SU-DHL-6 (cell line): ENCODE results near the gene CTNNBL1.

Source experiments
- H2AFZ ChIP-seq: fragments of 200-600 bp; sonication (generic); 2 replicates; pipeline ENCODE4 v1.6.1; 2014; ENCODE audit warnings: low read depth, mild to moderate bottlenecking, moderate library complexity, mixed read lengths, antibody characterized with exemption, low read length; ENCODE audit not compliant: severe bottlenecking
- H3F3A ChIP-seq: fragments of 200-600 bp; shearing (Covaris generic); 2 replicates; pipeline ENCODE4 v1.6.0; 2016; ENCODE audit warnings: antibody characterized with exemption, mild to moderate bottlenecking; ENCODE audit not compliant: insufficient read depth
- H3K27ac ChIP-seq: fragments of 200-600 bp; sonication (generic); 2 replicates; pipeline ENCODE4 v1.5.1; 2016; ENCODE audit warnings: low read depth, mild to moderate bottlenecking, low read length, moderate library complexity, mixed read lengths
- H3K27me3 ChIP-seq: fragments of 200-600 bp; sonication (generic), shearing (Covaris generic); 2 replicates; pipeline ENCODE4 v1.6.0; 2014; ENCODE audit warnings: mild to moderate bottlenecking, low read length
- H3K36me3 ChIP-seq: fragments of 200-600 bp; sonication (generic); 2 replicates; pipeline ENCODE4 v1.6.1; 2014; ENCODE audit warnings: mild to moderate bottlenecking, low read length, mixed read lengths
- H3K4me2 ChIP-seq: fragments of 300-600, 200-600 bp; shearing (Covaris generic), sonication (generic); 2 replicates; pipeline ENCODE4 v1.6.0; 2014; ENCODE audit warnings: low read length, low read depth, mild to moderate bottlenecking; ENCODE audit not compliant: poor library complexity, severe bottlenecking
- H3K4me3 ChIP-seq: fragments of 200-600 bp; sonication (generic); 2 replicates; pipeline ENCODE4 v1.5.1; 2014; ENCODE audit warnings: antibody characterized with exemption, low read length, mild to moderate bottlenecking, mixed read lengths; ENCODE audit not compliant: insufficient read depth, poor library complexity, severe bottlenecking
- H3K79me2 ChIP-seq: fragments of 200-600 bp; sonication (generic); 2 replicates; pipeline ENCODE4 v1.6.1; 2014; ENCODE audit warnings: mild to moderate bottlenecking, low read length, moderate library complexity; ENCODE audit not compliant: insufficient read depth
- H3K9ac ChIP-seq: fragments of 200-600 bp; sonication (generic); 2 replicates; pipeline ENCODE4 v1.7.0; 2014; ENCODE audit warnings: mild to moderate bottlenecking, low read length
- H3K9me2 ChIP-seq: fragments of 200-600 bp; sonication (generic); replicated peaks from 2 replicates; pipeline ENCODE4 v1.6.1; 2014; ENCODE audit warnings: low read length; ENCODE audit not compliant: insufficient read depth
- H3K9me3 ChIP-seq: fragments of 200-600 bp; sonication (generic); 2 replicates; pipeline ENCODE4 v1.6.1; 2014; ENCODE audit warnings: low read length, mixed read lengths; ENCODE audit not compliant: insufficient read depth
- H4K20me1 ChIP-seq: fragments of 200-600 bp; sonication (generic); 2 replicates; pipeline ENCODE4 v1.6.1; 2014; ENCODE audit warnings: low read depth, mild to moderate bottlenecking, antibody characterized with exemption, low read length, moderate library complexity, mixed read lengths
- EZH2phosphoT487 ChIP-seq: fragments of 200-600 bp; sonication (generic), shearing (Covaris generic); conservative IDR thresholded peaks from 2 replicates; pipeline ENCODE4 v1.6.1; 2018; ENCODE audit warnings: mild to moderate bottlenecking, antibody characterized with exemption, low read length, moderate library complexity, mixed read lengths
- TF ChIP-seq, protein P1 (sequence below): fragments of 200-600 bp; sonication (generic); IDR thresholded peaks from one replicate; pipeline ENCODE4 v1.5.1; 2017; ENCODE audit warnings: antibody characterized with exemption, mild to moderate bottlenecking, low read length, moderate library complexity; ENCODE audit not compliant: insufficient read depth, poor library complexity, severe bottlenecking

Gene CTNNBL1

DNA sequence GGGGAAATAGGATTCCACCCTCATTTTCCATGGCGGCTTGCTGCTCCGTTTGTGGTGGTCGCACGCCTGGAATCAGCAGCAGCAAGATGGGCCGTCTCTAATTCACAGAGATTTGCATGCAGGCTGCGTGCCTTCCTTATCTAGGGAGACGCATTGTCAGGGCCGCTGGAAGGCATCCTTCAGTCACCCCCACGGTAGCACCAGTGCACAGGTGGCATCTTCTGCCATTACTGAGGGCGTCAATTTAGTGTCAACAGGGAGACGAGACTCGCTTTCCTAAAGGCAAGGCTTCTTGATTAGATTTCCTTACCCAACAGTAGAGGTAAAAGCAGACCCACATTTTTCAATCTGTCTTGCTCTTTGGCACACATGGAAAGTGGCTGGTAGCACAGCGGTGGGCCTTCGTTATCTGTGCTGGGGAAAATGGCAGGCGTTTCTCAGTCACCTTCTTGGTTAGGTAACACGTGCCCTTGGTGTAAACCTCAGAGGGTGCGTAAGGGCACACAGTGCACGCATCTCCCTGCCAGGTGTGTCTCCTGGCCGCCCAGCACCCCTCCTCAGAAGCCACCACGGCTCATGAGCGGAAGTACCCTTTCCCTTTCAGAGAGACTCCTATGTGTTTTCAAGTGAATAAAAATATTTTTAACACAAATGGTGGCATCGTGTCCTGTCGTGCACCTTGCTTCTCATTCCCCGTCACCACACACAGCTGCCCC, 181.8 kb downstream of the CTNNBL1 start:
- Histone ChIP-seq H3K27ac (no peak overlapping the region), H3K9me2 (no peaks in the 10 kb centered on the region), H3K4me2 (no peak overlapping the region), H3K9ac (no peak overlapping the region), H3K4me3 (no peak overlapping the region), H3K36me3 (no peaks in the 10 kb centered on the region), H3K9me3 (no peaks in the 10 kb centered on the region), H3K79me2 (no peaks in the 10 kb centered on the region), H3K27me3 (no peaks in the 10 kb centered on the region), H2AFZ (no peak overlapping the region), H4K20me1 (no peaks in the 10 kb centered on the region), H3F3A (no peaks in the 10 kb centered on the region)
- no peak for TF ChIP-seq EZH2phosphoT487
- TF ChIP-seq, protein P1, sequence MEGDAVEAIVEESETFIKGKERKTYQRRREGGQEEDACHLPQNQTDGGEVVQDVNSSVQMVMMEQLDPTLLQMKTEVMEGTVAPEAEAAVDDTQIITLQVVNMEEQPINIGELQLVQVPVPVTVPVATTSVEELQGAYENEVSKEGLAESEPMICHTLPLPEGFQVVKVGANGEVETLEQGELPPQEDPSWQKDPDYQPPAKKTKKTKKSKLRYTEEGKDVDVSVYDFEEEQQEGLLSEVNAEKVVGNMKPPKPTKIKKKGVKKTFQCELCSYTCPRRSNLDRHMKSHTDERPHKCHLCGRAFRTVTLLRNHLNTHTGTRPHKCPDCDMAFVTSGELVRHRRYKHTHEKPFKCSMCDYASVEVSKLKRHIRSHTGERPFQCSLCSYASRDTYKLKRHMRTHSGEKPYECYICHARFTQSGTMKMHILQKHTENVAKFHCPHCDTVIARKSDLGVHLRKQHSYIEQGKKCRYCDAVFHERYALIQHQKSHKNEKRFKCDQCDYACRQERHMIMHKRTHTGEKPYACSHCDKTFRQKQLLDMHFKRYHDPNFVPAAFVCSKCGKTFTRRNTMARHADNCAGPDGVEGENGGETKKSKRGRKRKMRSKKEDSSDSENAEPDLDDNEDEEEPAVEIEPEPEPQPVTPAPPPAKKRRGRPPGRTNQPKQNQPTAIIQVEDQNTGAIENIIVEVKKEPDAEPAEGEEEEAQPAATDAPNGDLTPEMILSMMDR, result no peak

DNA sequence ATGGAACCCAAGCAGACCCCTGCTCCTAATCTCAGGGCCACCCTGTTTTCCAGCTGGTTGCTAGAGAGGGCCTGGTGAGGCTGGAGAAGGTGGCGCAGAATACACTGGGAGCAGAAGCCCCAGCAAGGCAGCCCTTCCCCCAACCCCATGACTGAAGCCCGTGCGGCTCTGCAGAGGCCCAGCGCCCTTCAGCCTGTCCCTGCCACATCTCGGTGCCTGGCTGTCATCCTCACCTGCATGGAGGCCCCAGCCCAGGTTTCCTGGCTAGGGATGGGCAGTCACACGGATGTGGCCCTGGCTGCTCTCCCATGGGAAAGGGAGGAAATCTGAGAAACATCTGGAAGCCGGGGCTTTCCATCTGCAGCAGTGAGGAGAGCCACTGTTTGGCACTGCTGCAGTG, 183.0 kb downstream of the CTNNBL1 start:
- Histone ChIP-seq H3K9me2 (no peaks in the 10 kb centered on the region), H3K4me2 (no peak overlapping the region), H4K20me1 (no peaks in the 10 kb centered on the region), H3K27ac (no peak overlapping the region), H3K9me3 (no peaks in the 10 kb centered on the region), H3K27me3 (no peaks in the 10 kb centered on the region), H2AFZ (no peak overlapping the region), H3K9ac (no peak overlapping the region), H3K4me3 (no peak overlapping the region), H3F3A (no peaks in the 10 kb centered on the region), H3K79me2 (no peaks in the 10 kb centered on the region), H3K36me3 (no peaks in the 10 kb centered on the region)
- no peak for TF ChIP-seq EZH2phosphoT487
- TF ChIP-seq, protein P1, result no peak

- no peaks in the 10 kb centered on the region for H3F3A ChIP-seq
- no peaks in the 10 kb centered on the region for H4K20me1 ChIP-seq
- H3K79me2 ChIP-seq, result no peaks in the 10 kb centered on the region
- no peaks in the 10 kb centered on the region for H3K36me3 ChIP-seq
- TF ChIP-seq, protein P1, result no peak
- no peak for TF ChIP-seq EZH2phosphoT487
- no peaks in the 10 kb centered on the region for H3K27me3 ChIP-seq
- no peaks in the 10 kb centered on the region for H3K9me3 ChIP-seq
- H3K4me2 ChIP-seq, result no peak overlapping the region
- H2AFZ ChIP-seq, result no peak overlapping the region
- H3K4me3 ChIP-seq, result no peak overlapping the region
- H3K9me2 ChIP-seq, result no peaks in the 10 kb centered on the region
- H3K27ac ChIP-seq, result no peak overlapping the region
- no peak overlapping the region for H3K9ac ChIP-seq
Observed at GRCh38 chr20:37877832-37878772, 184.3 kb downstream of the CTNNBL1 start.
